OCI-LY7 (cell line): ENCODE results near the gene PSMD13. TPM values are rescaled to one million over a fixed set of nuclear protein-coding genes. Genes with fewer than 3 reads are reported as not detected.

Experiments used
- BruUV-seq: library from RNA; stranded (reverse); fragments of 400-500 nt; replicated peaks from 2 replicates; lab custom pipeline; 2021; lab: Mats Ljungman, UMichigan
- CTCF ChIA-PET: fragments of 300-600 bp; sonication (Branson Sonifier 250); formaldehyde crosslinking; loops from one replicate; lab custom pipeline; 2022; ENCODE audit warnings: antibody characterized with exemption; ENCODE audit not compliant: unreplicated experiment; lab: Charles Lee
- POLR2A ChIA-PET: fragments of 300-600 bp; sonication (Branson Sonifier 250); formaldehyde crosslinking; loops from one replicate; lab custom pipeline; 2022; ENCODE audit warnings: antibody characterized with exemption; lab: Charles Lee
- DNase-seq: peaks from one replicate; pipeline ENCODE4 v3.0.0-alpha.2; 2015; ENCODE audit warnings: low spot score
- H2AFZ ChIP-seq: fragments of 200-600 bp; sonication (generic), shearing (Covaris generic); 2 replicates; pipeline ENCODE4 v1.6.1; 2014; ENCODE audit warnings: mild to moderate bottlenecking, antibody characterized with exemption, low read length, moderate library complexity
- H3K27ac ChIP-seq: fragments of 200-600 bp; sonication (generic); 2 replicates; pipeline ENCODE4 v1.5.1; 2014; ENCODE audit warnings: mixed run types, low read depth, mild to moderate bottlenecking, moderate library complexity, low read length, inconsistent platforms; ENCODE audit not compliant: poor library complexity, severe bottlenecking
- H3K36me3 ChIP-seq: fragments of 200-600 bp; sonication (generic); 2 replicates; pipeline ENCODE4 v1.6.1; 2014; ENCODE audit warnings: mild to moderate bottlenecking, antibody characterized with exemption, low read length, moderate library complexity, mixed read lengths; ENCODE audit not compliant: insufficient read depth
- H3K4me1 ChIP-seq: fragments of 200-600 bp; sonication (generic); 2 replicates; pipeline ENCODE4 v1.5.1; 2014; ENCODE audit warnings: mild to moderate bottlenecking, low read length; ENCODE audit not compliant: insufficient read depth, poor library complexity, severe bottlenecking
- H3K4me2 ChIP-seq: fragments of 200-600 bp; sonication (generic); 2 replicates; pipeline ENCODE4 v1.6.1; 2014; ENCODE audit warnings: mild to moderate bottlenecking, low read length
- H3K4me3 ChIP-seq: fragments of 200-600 bp; sonication (generic); 2 replicates; pipeline ENCODE4 v1.5.1; 2014; ENCODE audit warnings: mild to moderate bottlenecking, low read depth, low read length; ENCODE audit not compliant: poor library complexity, severe bottlenecking
- H3K79me2 ChIP-seq: fragments of 200-600 bp; sonication (generic); 2 replicates; pipeline ENCODE4 v1.6.1; 2016; ENCODE audit warnings: low read depth, mild to moderate bottlenecking, low read length, moderate library complexity, mixed read lengths; ENCODE audit not compliant: insufficient read depth
- H3K9me2 ChIP-seq: fragments of 200-600 bp; sonication (generic); 2 replicates; pipeline ENCODE4 v1.6.1; 2016; ENCODE audit warnings: mild to moderate bottlenecking, low read length, mixed read lengths; ENCODE audit not compliant: insufficient read depth
- H3K9me3 ChIP-seq: fragments of 200-600 bp; sonication (generic); 2 replicates; pipeline ENCODE4 v1.6.1; 2014; ENCODE audit warnings: mild to moderate bottlenecking, mixed run types, low read length, mixed read lengths
- H4K20me1 ChIP-seq: fragments of 200-600 bp; sonication (generic); 2 replicates; pipeline ENCODE4 v1.6.1; 2014; ENCODE audit warnings: mild to moderate bottlenecking, antibody characterized with exemption, low read length, moderate library complexity, mixed read lengths; ENCODE audit not compliant: insufficient read depth
- EZH2phosphoT487 ChIP-seq: fragments of 200-600 bp; sonication (generic); IDR thresholded peaks from 2 replicates; pipeline ENCODE4 v1.6.1; 2018; ENCODE audit warnings: low read depth, borderline replicate concordance, mild to moderate bottlenecking, mixed run types, antibody characterized with exemption, low read length, moderate library complexity, mixed read lengths
- intact Hi-C: fragments of 100-400 bp; cut with micrococcal nuclease; formaldehyde crosslinking; loops from one replicate; pipeline ENCODE4 v1.10.0; 2022; ENCODE audit not compliant: unreplicated experiment
- total RNA-seq, 2 experiments: library from RNA; depleted of rRNA in 1 of 2; stranded (reverse); fragments of >200 nt in 1 of 2; shearing (Covaris generic) in 1 of 2; gene quantifications; 2 replicates each; pipeline ENCODE4 v1.2.3, GENCODE V29; 2014 to 2022
- TF ChIP-seq, protein P1 (sequence below): fragments of 200-600 bp; sonication (generic); conservative IDR thresholded peaks from 2 replicates; pipeline ENCODE4 v1.5.1; 2014; ENCODE audit warnings: mild to moderate bottlenecking, antibody characterized with exemption, low read length, moderate library complexity, mixed read lengths

Gene PSMD13
- total RNA-seq, 2 experiments from 2014 or later: 146 to 154 TPM

DNA sequence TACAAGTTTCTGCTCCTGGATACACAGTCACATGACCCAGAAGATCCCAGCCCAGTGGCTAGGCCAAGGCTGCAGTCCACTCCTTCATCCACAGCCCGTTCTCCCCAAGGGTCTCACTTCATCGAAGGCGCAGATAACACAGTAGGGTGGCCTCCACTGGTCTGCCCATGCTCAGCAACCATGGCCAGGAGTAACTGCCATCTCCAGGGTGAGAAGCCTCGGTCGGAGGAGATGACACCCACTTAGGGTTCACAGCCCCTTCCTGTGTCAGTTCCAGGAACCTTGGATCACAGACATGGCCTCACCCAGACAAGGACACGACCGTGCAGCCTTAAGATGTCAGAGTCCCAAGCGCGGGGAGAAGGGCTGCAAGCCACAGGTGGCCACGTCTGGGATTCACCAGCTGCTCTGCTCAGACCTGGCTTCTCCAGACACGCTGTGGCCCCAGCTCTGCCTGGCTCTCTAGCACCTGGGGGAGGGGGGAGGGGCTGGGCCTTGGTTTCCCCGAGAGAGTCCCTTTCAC is 32.1 kb upstream of the PSMD13 start:
- ChIA-PET CTCF (no interaction called here), POLR2A (no interaction called here)
- no peak overlapping the region for H3K4me3 ChIP-seq
- no peak overlapping the region for H2AFZ ChIP-seq
- BruUV-seq: no TSS peak
- no peaks in the 10 kb centered on the region for H3K9me3 ChIP-seq
- H3K9me2 ChIP-seq: no peaks in the 10 kb centered on the region
- peaks cover 26% of the 10 kb centered on the region for H3K79me2 ChIP-seq
- peaks cover 15% of the 10 kb centered on the region for H3K4me1 ChIP-seq
- peaks cover 29% of the 10 kb centered on the region; the same call in 1 of the 2 replicates for H3K36me3 ChIP-seq
- TF ChIP-seq, protein P1, sequence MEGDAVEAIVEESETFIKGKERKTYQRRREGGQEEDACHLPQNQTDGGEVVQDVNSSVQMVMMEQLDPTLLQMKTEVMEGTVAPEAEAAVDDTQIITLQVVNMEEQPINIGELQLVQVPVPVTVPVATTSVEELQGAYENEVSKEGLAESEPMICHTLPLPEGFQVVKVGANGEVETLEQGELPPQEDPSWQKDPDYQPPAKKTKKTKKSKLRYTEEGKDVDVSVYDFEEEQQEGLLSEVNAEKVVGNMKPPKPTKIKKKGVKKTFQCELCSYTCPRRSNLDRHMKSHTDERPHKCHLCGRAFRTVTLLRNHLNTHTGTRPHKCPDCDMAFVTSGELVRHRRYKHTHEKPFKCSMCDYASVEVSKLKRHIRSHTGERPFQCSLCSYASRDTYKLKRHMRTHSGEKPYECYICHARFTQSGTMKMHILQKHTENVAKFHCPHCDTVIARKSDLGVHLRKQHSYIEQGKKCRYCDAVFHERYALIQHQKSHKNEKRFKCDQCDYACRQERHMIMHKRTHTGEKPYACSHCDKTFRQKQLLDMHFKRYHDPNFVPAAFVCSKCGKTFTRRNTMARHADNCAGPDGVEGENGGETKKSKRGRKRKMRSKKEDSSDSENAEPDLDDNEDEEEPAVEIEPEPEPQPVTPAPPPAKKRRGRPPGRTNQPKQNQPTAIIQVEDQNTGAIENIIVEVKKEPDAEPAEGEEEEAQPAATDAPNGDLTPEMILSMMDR: no peak
- TF ChIP-seq EZH2phosphoT487: no peak
- intact Hi-C loops: loop anchor here (5.0 kb wide), 3 partner anchors 153 to 303 kb away; partner anchors contain the start of genes PTDSS2 and RNH1
- H3K4me2 ChIP-seq: no peak overlapping the region
- no peak for DNase-seq
- no peaks in the 10 kb centered on the region for H4K20me1 ChIP-seq
- no peak overlapping the region for H3K27ac ChIP-seq

DNA sequence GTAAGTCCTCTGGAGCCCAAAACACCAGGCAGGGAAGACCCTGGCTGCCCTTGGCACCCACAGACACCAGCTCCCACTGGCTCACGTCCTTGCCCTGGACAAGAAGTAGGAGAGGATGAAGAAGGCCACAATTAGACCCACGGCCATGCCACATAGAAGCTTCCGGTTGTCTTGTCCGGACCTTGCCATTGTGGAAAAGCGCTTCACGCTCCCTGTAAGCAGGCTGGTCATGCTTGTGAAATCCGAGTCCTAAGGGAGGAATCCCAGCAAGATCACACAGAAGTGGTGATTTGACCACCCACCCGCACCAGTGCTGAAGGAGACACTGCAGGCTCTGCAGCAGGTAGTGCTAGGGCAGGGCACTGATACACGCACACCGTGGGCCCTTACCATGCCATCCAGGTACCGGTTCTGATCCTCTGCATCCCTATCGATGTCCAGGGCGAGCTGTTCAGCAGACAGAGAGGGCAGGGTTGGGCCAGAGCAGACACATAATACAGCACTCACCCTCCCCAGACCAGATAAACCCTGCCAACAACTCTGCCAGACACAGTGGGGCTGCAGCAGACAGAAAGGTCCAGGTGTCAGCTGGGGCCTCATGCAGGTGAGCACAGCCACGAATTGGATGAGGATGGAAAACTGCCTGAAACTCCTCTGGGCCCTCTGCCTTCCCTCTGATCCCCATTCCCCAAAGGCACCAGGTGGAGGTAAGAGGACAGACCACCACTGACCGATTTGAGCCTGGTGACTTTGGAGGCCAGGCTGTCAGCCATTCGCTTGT is 31.4 kb upstream of the PSMD13 start:
- Histone ChIP-seq H3K4me1 (peaks cover 23% of the 10 kb centered on the region), H3K36me3 (peaks cover 37% of the 10 kb centered on the region), H3K79me2 (peaks cover 34% of the 10 kb centered on the region), H2AFZ (no peak overlapping the region), H3K9me3 (no peaks in the 10 kb centered on the region), H3K4me2 (peak overlapping the region; percentile 74; the same call in 1 of the 2 replicates), H4K20me1 (no peaks in the 10 kb centered on the region), H3K9me2 (no peaks in the 10 kb centered on the region), H3K27ac (no peak overlapping the region), H3K4me3 (no peak overlapping the region)
- ChIA-PET CTCF (no interaction called here), POLR2A (interaction anchor here (0.7 to 0.9 kb wide), 2 partner anchors 135 to 304 kb away, joined by 3 read pairs; no protein-coding TSS in a partner anchor)
- intact Hi-C loops: loop anchor here (5.0 kb wide), 3 partner anchors 152 to 302 kb away; partner anchors contain the start of genes PTDSS2 and RNH1
- DNase-seq: no peak
- no peak for TF ChIP-seq EZH2phosphoT487
- TF ChIP-seq, protein P1: no peak
- TSS peak; percentile 41 for BruUV-seq

DNA sequence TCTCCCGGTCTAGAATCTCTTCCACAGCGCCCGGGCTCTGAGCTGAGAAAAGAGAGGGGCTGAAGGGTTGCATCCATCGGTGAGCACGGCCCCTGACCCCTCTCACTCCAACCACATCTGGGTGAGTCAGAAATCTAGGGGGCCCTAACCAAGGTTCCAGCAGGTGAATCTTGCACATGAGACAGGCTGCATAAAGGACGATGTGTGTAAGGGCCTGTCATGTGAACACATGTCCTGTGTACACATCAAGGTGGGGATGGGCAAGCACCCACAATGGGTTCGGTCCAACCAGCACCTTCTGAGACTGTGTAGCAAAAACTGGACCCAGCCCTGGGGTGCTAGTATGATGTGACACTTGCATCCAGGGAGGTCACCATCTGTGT is 30.8 kb upstream of the PSMD13 start:
- POLR2A ChIA-PET: interaction anchor here (0.7 to 1.7 kb wide), 3 partner anchors 10 to 303 kb away, joined by 3 to 6 read pairs (median 3); no protein-coding TSS in a partner anchor
- intact Hi-C loops: loop anchor here (5.0 kb wide), 3 partner anchors 151 to 301 kb away; partner anchors contain the start of genes PTDSS2 and RNH1

More for the DNA sequence above, 30.8 kb upstream of the PSMD13 start:
- H3K36me3 ChIP-seq: peaks cover 43% of the 10 kb centered on the region
- H4K20me1 ChIP-seq: no peaks in the 10 kb centered on the region
- CTCF ChIA-PET: no interaction called here
- BruUV-seq: no TSS peak
- DNase-seq: no peak
- H2AFZ ChIP-seq: no peak overlapping the region
- H3K4me3 ChIP-seq: peak overlapping the region; percentile 98
- H3K79me2 ChIP-seq: peaks cover 36% of the 10 kb centered on the region
- H3K9me3 ChIP-seq: no peaks in the 10 kb centered on the region
- no peak for TF ChIP-seq EZH2phosphoT487
- TF ChIP-seq, protein P1: no peak
- no peak overlapping the region for H3K27ac ChIP-seq
- peak overlapping the region; percentile 74 for H3K4me2 ChIP-seq
- H3K4me1 ChIP-seq: peaks cover 26% of the 10 kb centered on the region
- H3K9me2 ChIP-seq: no peaks in the 10 kb centered on the region
